Smooth muscle cell (in vitro differentiated cells): ENCODE data around the gene CFAP299. TPM values are rescaled to one million over a fixed set of nuclear protein-coding genes. Genes with fewer than 3 reads are reported as not detected.

Experiments
- DNase-seq: peaks from one replicate; lab custom pipeline; 2025; ENCODE audit not compliant: unreplicated experiment; lab: John Stamatoyannopoulos, UW
- H2AFZ ChIP-seq: fragments of 200-600 bp; sonication (generic); 2 replicates; pipeline ENCODE4 v1.6.0; 2016; ENCODE audit warnings: antibody characterized with exemption, low read depth, mild to moderate bottlenecking
- H3F3A ChIP-seq: fragments of 200-600 bp; sonication (generic); 2 replicates; pipeline ENCODE4 v1.6.0; 2017; ENCODE audit warnings: antibody characterized with exemption, low read depth
- H3K27ac ChIP-seq: fragments of 200-600 bp; sonication (generic); 2 replicates; pipeline ENCODE4 v1.5.1; 2016; ENCODE audit warnings: low read depth, mild to moderate bottlenecking
- H3K27me3 ChIP-seq: fragments of 200-600 bp; sonication (generic); 2 replicates; pipeline ENCODE4 v1.6.1; 2016; ENCODE audit warnings: low read depth, mild to moderate bottlenecking
- H3K36me3 ChIP-seq: fragments of 200-600 bp; sonication (generic); 2 replicates; pipeline ENCODE4 v1.5.1; 2016; ENCODE audit warnings: low read depth
- H3K4me1 ChIP-seq: fragments of 200-600 bp; sonication (generic); 2 replicates; pipeline ENCODE4 v1.5.1; 2016; ENCODE audit warnings: low read depth
- H3K4me2 ChIP-seq: fragments of 200-600 bp; sonication (generic); 2 replicates; pipeline ENCODE4 v1.6.0; 2016; ENCODE audit warnings: mild to moderate bottlenecking
- H3K4me3 ChIP-seq: fragments of 200-600 bp; sonication (generic); 2 replicates; pipeline ENCODE4 v1.5.1; 2016; ENCODE audit warnings: mild to moderate bottlenecking
- H3K79me2 ChIP-seq: fragments of 200-600 bp; sonication (generic); 2 replicates; pipeline ENCODE4 v1.6.0; 2016; ENCODE audit warnings: low read depth, mild to moderate bottlenecking
- H3K9ac ChIP-seq: fragments of 200-600 bp; sonication (generic); 2 replicates; pipeline ENCODE4 v1.6.0; 2016; ENCODE audit warnings: low read depth
- H3K9me3 ChIP-seq: fragments of 200-600 bp; sonication (generic); replicated peaks from 2 replicates; pipeline ENCODE4 v1.5.1; 2016; ENCODE audit warnings: low read depth
- H4K20me1 ChIP-seq: fragments of 200-600 bp; sonication (generic); 2 replicates; pipeline ENCODE4 v1.6.0; 2016; ENCODE audit warnings: low read depth
- CTCF ChIP-seq: fragments of 200-600 bp; sonication (generic); IDR thresholded peaks from 2 replicates; pipeline ENCODE4 v1.5.1; 2017; ENCODE audit warnings: borderline replicate concordance, mild to moderate bottlenecking, antibody characterized with exemption; ENCODE audit not compliant: insufficient read depth, poor library complexity, severe bottlenecking
- WGBS: methylation state at CpG from one replicate; pipeline ENCODE4 v1.1.7; 2016; ENCODE audit warnings: low lambda C conversion rate; 5-methylcytosine and 5-hydroxymethylcytosine counted together
- polyA plus RNA-seq: library from polyadenylated mRNA; unstranded; fragments of >200 nt; fragmentation: Nextera tagmentation; extraction: Ambion mirVana; gene quantifications from 2 replicates; pipeline ENCODE4 v1.2.1, GENCODE V29; 2016
- total RNA-seq: library from RNA; depleted of rRNA; stranded (reverse); fragments of >200 nt; gene quantifications from 2 replicates; pipeline ENCODE4 v1.2.3, GENCODE V29; 2014

Gene CFAP299
- total and polyA plus RNA-seq, 2 experiments from 2014 or later = not detected

GRCh38 chr4:80909938-80910337 lies 574.4 kb downstream of the CFAP299 start:
- Histone ChIP-seq H3K4me3 (no peak overlapping the region), H3K36me3 (no peaks in the 10 kb centered on the region), H4K20me1 (no peaks in the 10 kb centered on the region), H2AFZ (no peak overlapping the region), H3F3A (no peaks in the 10 kb centered on the region), H3K79me2 (no peaks in the 10 kb centered on the region), H3K27ac (no peak overlapping the region), H3K9ac (no peak overlapping the region), H3K27me3 (no peaks in the 10 kb centered on the region), H3K9me3 (no peaks in the 10 kb centered on the region), H3K4me2 (no peak overlapping the region), H3K4me1 (no peaks in the 10 kb centered on the region)
- 94% methylated on average over 1 of the region's 1 CpG for WGBS
- no peak for DNase-seq
- TF ChIP-seq CTCF = no peak

- H3K4me1 ChIP-seq = no peaks in the 10 kb centered on the region
Observed at GRCh38 chr4:80911458-80911857, 575.9 kb downstream of the CFAP299 start.

GRCh38 chr4:80912350-80912749 lies 576.8 kb downstream of the CFAP299 start:
- Histone ChIP-seq H3K27ac (no peak overlapping the region), H3K4me3 (no peak overlapping the region), H3K9me3 (no peaks in the 10 kb centered on the region), H3K79me2 (no peaks in the 10 kb centered on the region), H3K4me2 (no peak overlapping the region), H4K20me1 (no peaks in the 10 kb centered on the region), H3F3A (no peaks in the 10 kb centered on the region), H3K27me3 (no peaks in the 10 kb centered on the region), H3K4me1 (no peaks in the 10 kb centered on the region), H3K36me3 (no peaks in the 10 kb centered on the region), H2AFZ (no peak overlapping the region), H3K9ac (no peak overlapping the region)
- no peak for DNase-seq
- TF ChIP-seq CTCF = no peak
- WGBS = 95% methylated on average over 7 of the region's 7 CpGs

More at GRCh38 chr4:80911458-80911857, 575.9 kb downstream of the CFAP299 start:
- no peak for TF ChIP-seq CTCF
- no peak overlapping the region for H2AFZ ChIP-seq
- no peaks in the 10 kb centered on the region for H3F3A ChIP-seq
- no peaks in the 10 kb centered on the region for H4K20me1 ChIP-seq
- no peak overlapping the region for H3K4me2 ChIP-seq
- H3K27ac ChIP-seq = no peak overlapping the region
- DNase-seq = no peak
- no peaks in the 10 kb centered on the region for H3K9me3 ChIP-seq
- H3K36me3 ChIP-seq = no peaks in the 10 kb centered on the region
- no peak overlapping the region for H3K9ac ChIP-seq
- H3K27me3 ChIP-seq = no peaks in the 10 kb centered on the region
- H3K79me2 ChIP-seq = no peaks in the 10 kb centered on the region
- no peak overlapping the region for H3K4me3 ChIP-seq

GRCh38 chr4:80913381-80913780 lies 577.9 kb downstream of the CFAP299 start:
- 95% methylated on average over 3 of the region's 3 CpGs for WGBS
- Histone ChIP-seq H4K20me1 (no peaks in the 10 kb centered on the region), H3K36me3 (no peaks in the 10 kb centered on the region), H3K4me2 (no peak overlapping the region), H2AFZ (no peak overlapping the region), H3K4me3 (no peak overlapping the region), H3K27ac (no peak overlapping the region), H3K4me1 (no peaks in the 10 kb centered on the region), H3K9ac (no peak overlapping the region), H3K9me3 (no peaks in the 10 kb centered on the region), H3K27me3 (no peaks in the 10 kb centered on the region), H3F3A (no peaks in the 10 kb centered on the region), H3K79me2 (no peaks in the 10 kb centered on the region)
- DNase-seq = no peak
- TF ChIP-seq CTCF = no peak
